ENCODE measurements around the gene ATRNL1. TPM values are rescaled to one million over a fixed set of nuclear protein-coding genes. Genes with fewer than 3 reads are reported as not detected.

The ATRNL1 gene
- total RNA-seq, 2 experiments from 2014 or later: 0.21 TPM; not detected in 1

DNA sequence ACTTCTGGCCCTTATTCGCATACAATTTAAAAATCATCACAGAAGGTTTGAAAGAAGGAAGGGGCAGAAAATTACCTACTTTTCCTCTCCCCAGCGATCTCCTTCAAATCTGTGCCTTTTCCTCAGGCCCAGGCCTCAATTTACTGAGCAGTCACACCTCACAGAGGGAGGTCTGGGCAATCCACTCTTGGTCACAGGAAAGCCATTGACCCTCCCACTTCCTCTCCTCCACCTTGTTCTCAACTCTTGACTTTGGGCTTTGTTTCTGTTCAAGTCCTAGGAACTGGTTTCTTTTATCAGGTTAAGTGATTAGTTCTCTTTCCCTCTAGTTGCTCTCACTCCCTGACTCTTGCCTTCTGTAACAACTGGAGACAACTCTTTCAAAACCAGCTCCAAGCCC lies 37.0 kb upstream of the ATRNL1 start:
- Mint-ChIP-seq H3K4me1 (no peaks in the 10 kb centered on the region), H3K36me3 (ENCODE audit: low read depth) (no peaks in the 10 kb centered on the region), H3K27me3 (peaks cover 7% of the 10 kb centered on the region), H3K9me3 (ENCODE audit: low read depth) (no peaks in the 10 kb centered on the region), H3K27ac (no peak overlapping the region), H3K4me3 (no peak overlapping the region)
- ATAC-seq: no peak
- no peak for DNase-seq
- POLR2A ChIA-PET: no interaction called here
- CTCF ChIA-PET: no interaction called here
- intact Hi-C loops (cut with DNase I, micrococcal nuclease): no loop called here

DNA sequence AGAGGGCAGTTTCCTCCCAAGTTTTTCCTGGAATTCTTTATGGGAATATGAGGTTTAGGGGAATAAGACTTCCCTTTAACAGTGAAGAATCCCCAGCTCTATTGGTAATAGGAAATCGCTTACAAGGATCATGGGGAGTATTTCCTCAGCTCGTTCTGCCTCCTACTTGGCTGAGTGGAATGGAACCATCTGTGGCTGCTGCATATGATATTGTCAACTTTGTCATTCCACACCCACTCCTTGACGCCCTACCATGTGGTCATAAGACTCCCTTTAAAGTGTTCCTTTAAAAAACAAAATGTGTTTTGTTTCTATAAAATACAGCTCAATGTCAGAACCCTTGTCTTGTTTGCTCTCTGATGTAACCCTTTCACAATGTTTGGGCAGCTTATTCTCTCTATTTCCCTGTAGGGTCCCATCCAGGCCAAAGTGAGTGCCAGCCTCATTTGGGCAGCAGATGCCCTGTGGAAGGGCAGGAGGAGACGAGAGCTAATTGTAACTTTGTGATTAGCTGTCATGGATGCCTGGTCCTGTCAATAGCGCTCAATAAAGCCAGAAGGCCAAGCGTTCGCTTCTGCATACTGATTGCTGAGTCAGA lies 33.8 kb upstream of the ATRNL1 start:
- H3K36me3 Mint-ChIP-seq (ENCODE audit: low read depth): no peaks in the 10 kb centered on the region
- ChIA-PET POLR2A (no interaction called here), CTCF (interaction anchor here (0.6 to 1.0 kb wide), 3 partner anchors 12 to 702 kb away, joined by 3 to 4 read pairs (median 3); no protein-coding TSS in a partner anchor)
- peaks cover 11% of the 10 kb centered on the region for H3K27me3 Mint-ChIP-seq
- intact Hi-C loops (cut with DNase I, micrococcal nuclease): no loop called here
- no peaks in the 10 kb centered on the region for H3K4me1 Mint-ChIP-seq
- no peak overlapping the region for H3K4me3 Mint-ChIP-seq
- no peak for ATAC-seq
- H3K27ac Mint-ChIP-seq: no peak overlapping the region
- no peaks in the 10 kb centered on the region for H3K9me3 Mint-ChIP-seq (ENCODE audit: low read depth)
- DNase-seq: no peak

DNA sequence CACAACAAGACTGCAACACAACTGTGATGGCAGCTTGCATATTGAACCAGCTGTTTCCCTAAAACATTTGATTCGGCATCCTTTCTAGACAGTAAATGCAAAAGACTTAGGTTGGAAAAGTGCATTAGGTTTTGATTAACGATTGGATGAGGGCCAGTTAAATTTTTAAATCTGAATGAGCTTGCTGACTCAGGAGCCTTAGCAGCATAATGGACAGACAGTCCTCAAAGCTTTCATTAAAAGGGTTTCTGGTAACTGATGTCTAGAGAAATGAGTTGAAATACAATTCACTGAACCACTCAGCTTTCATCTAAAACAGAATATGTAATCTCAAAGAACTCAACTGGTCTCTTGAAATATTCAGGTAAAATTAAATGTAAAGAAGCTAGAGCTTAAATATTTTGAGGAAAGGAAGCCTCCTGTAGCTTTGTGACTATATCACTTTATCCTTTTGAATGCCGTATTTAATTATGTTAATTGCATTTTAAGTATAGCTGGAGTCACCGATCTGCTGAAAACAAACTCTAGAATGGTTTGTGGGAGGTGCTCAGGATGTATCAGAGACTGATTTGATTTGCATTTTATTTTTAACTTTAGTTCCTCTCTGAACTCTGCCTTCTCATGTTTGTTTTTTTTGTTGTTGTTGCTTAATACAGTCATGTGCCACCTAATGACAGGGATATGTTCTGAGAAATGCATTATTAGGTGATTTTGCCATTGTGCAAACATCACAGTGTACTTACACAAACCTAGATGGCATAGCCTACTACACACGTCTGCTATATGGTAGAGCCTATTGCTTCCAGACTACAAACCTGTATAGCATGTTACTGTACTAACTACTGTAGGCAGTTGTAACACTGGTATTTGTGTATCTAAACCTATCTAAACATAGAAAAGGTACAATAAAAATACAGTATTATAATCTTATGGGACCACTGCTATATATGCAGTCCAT lies 29.2 kb upstream of the ATRNL1 start:
- CTCF ChIA-PET: no interaction called here
- Mint-ChIP-seq H3K4me3 (no peak overlapping the region), H3K27ac (no peak overlapping the region), H3K27me3 (peaks cover 16% of the 10 kb centered on the region), H3K4me1 (no peaks in the 10 kb centered on the region), H3K9me3 (ENCODE audit: low read depth) (no peaks in the 10 kb centered on the region), H3K36me3 (ENCODE audit: low read depth) (no peaks in the 10 kb centered on the region)
- POLR2A ChIA-PET: no interaction called here
- intact Hi-C loops (cut with DNase I, micrococcal nuclease): no loop called here
- ATAC-seq (no peak), DNase-seq (no peak)

DNA sequence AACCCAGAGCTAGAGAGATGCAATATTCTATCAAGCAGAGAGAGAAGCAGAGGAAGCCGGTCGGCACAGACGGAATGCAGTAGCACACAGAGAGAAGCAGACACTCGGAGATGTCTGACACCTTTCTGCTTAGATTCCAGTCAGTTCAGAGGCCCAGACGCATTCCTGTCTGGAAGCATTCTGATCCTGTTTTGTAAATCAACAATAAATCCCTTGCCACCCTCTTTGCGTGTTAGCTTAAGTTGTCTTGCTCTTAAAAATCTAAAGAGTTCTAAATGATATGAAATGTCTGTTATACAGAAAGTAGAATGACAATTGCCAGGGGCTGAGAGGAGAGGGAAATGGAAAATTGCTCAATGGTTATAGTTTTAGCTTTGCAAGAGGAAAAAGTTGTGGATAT lies 27.4 kb upstream of the ATRNL1 start:
- Mint-ChIP-seq H3K4me3 (no peak overlapping the region), H3K9me3 (ENCODE audit: low read depth) (no peaks in the 10 kb centered on the region), H3K27ac (no peak overlapping the region), H3K4me1 (no peaks in the 10 kb centered on the region), H3K27me3 (peaks cover 14% of the 10 kb centered on the region), H3K36me3 (ENCODE audit: low read depth) (no peaks in the 10 kb centered on the region)
- ATAC-seq (no peak), DNase-seq (no peak)
- intact Hi-C loops (cut with DNase I, micrococcal nuclease): no loop called here
- POLR2A ChIA-PET: no interaction called here
- CTCF ChIA-PET: interaction anchor here (1.1 kb wide), 1 partner anchor 18 kb away, joined by 3 read pairs; no protein-coding TSS in a partner anchor

DNA sequence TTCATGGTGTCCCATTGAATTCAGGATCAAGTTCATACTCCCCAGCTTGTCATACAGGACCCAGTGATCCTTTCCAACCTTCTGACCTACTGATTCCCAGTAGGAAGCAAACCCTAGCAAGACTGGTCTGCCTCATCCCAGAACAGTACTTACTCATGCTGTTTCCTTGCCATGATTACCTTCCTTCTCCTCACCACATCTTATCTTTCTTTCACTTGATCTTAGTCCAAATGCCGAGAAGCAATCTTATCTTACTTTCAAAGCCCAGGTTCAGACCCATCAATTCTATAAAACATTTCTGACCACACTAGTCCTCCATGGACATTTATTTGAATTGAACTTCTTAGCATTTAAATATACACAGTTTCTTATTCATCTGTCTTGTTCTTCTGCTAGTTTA lies 26.6 kb upstream of the ATRNL1 start:
- DNase-seq (no peak), ATAC-seq (no peak)
- Mint-ChIP-seq H3K27ac (no peak overlapping the region), H3K36me3 (ENCODE audit: low read depth) (no peaks in the 10 kb centered on the region), H3K9me3 (ENCODE audit: low read depth) (no peaks in the 10 kb centered on the region), H3K27me3 (peaks cover 16% of the 10 kb centered on the region), H3K4me1 (no peaks in the 10 kb centered on the region), H3K4me3 (no peak overlapping the region)
- ChIA-PET POLR2A (no interaction called here), CTCF (interaction anchor here (1.1 kb wide), 1 partner anchor 19 kb away, joined by 3 read pairs; no protein-coding TSS in a partner anchor)
- intact Hi-C loops (cut with DNase I, micrococcal nuclease): no loop called here

DNA sequence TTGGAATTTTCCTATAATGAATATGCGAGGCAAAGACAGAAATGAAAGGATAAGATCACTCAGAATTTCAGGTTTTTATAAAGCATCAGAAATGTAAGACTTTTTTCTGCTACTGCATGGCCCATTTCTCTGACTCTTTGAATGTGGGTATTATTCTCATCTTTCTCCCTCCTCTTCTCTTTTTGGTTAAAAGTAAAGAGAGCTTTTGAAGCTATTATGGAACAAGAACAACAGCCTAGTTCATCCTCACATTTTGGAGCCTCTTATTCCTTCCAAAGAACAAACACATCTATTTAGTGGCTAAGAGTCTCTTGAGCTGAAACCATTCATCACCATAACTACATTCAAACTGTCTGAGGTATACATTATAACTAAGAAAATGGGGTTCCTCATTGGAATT lies 19.4 kb upstream of the ATRNL1 start:
- Mint-ChIP-seq H3K27me3 (peaks cover 13% of the 10 kb centered on the region), H3K27ac (no peak overlapping the region), H3K4me1 (no peaks in the 10 kb centered on the region), H3K36me3 (ENCODE audit: low read depth) (no peaks in the 10 kb centered on the region), H3K4me3 (no peak overlapping the region), H3K9me3 (ENCODE audit: low read depth) (no peaks in the 10 kb centered on the region)
- ChIA-PET CTCF (no interaction called here), POLR2A (no interaction called here)
- ATAC-seq: no peak
- DNase-seq: no peak
- intact Hi-C loops (cut with DNase I, micrococcal nuclease): no loop called here

DNA sequence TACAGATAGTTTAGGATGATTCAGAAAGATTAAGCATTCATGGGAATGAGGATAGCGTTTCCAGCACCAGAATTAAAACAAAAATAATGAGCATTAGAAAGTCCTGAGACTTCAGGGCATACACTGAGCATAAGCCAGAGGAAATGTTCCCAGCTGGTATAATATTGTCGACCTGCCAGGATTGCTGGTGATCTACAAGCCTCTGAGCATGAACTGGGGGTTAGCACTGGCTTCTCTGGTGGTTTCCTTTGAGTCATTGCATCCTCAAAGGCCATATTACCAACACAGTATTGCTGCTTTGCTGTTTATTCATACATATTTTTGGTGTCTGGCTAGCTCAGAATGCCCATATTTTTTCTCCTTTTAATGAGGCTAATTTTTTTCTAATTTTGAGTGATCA lies 10.7 kb upstream of the ATRNL1 start:
- H3K27me3 Mint-ChIP-seq: peaks cover 23% of the 10 kb centered on the region

DNA sequence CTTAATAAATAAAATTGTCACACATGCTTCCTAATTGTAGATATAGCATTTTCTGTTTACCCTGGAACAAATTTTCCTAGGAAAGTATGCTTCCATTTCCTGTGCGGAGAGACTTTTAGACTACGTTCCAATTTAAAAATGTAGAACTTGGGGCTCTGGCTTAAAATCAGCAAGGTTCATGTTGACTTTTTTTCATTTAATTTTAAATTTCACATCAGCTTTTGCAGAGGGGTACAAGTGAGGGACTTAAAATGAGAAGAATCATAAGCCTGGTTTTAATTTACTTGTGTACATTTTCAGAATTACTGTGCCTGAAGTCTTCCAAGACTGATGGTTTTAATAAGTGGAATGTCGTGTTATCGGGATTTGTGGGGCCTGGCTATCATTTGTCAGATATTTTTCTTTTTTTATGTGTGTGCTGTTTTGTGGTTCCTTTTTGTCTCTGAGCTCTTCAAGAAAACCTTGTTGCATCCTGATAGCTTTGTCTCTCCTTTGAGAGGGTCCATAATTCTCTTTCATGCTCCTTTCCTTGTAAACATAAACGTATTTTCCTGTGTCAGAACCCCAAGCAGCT lies 8.8 kb upstream of the ATRNL1 start:
- Mint-ChIP-seq H3K4me3 (no peak overlapping the region), H3K9me3 (ENCODE audit: low read depth) (peaks cover 4% of the 10 kb centered on the region), H3K36me3 (ENCODE audit: low read depth) (no peaks in the 10 kb centered on the region), H3K27ac (no peak overlapping the region), H3K27me3 (peaks cover 21% of the 10 kb centered on the region), H3K4me1 (no peaks in the 10 kb centered on the region)
- intact Hi-C loops (cut with DNase I, micrococcal nuclease): no loop called here
- DNase-seq (no peak), ATAC-seq (no peak)
- ChIA-PET POLR2A (no interaction called here), CTCF (interaction anchor here (0.8 kb wide), 1 partner anchor 203 kb away, joined by 3 read pairs; no protein-coding TSS in a partner anchor)

More for the DNA sequence above, 10.7 kb upstream of the ATRNL1 start:
- CTCF ChIA-PET: no interaction called here
- intact Hi-C loops (cut with DNase I, micrococcal nuclease): no loop called here
- no peak for DNase-seq
- no peak overlapping the region for H3K4me3 Mint-ChIP-seq
- ATAC-seq: no peak
- H3K4me1 Mint-ChIP-seq: no peaks in the 10 kb centered on the region
- POLR2A ChIA-PET: no interaction called here
- H3K36me3 Mint-ChIP-seq (ENCODE audit: low read depth): no peaks in the 10 kb centered on the region
- no peak overlapping the region for H3K27ac Mint-ChIP-seq
- H3K9me3 Mint-ChIP-seq (ENCODE audit: low read depth): peaks cover 6% of the 10 kb centered on the region

DNA sequence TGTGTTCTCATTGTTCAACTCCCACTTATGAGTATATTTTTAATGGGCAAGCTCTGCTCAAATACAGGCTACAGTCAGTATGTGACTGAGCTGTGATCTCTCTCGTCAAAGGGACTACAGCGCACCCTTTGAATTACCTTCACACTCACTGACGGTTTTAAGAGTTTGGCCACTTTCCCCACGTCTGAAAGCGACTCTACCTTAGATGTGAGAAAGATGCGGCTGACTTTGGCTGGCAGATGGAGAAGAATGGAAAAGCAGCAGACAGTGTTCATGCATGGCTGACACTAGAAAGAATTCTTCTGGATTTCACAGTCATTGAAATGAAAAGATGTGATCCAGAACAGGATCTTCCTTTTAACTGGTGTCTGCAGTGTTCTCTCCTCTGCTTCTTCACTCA lies 2.0 kb upstream of the ATRNL1 start:
- ATAC-seq: no peak
- H3K4me1 Mint-ChIP-seq: peaks cover 10% of the 10 kb centered on the region

DNA sequence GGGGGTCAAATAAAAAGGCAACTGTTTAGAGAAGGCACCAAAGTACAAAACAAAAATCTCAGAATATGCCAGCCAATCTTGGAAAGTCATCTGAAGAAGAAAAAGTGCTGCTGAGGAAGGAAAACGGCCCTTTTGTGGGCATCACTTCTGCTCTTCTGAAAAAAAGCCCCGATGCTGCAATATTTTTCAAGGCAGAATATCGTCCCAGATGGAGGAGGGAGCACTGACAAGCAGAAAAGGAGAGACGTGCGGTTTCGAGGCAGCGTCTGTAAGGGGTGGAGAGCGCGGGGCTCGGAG lies 959 bp upstream of the ATRNL1 start:
- ATAC-seq (peak; percentile 15), DNase-seq (no peak)
- intact Hi-C loops (cut with DNase I, micrococcal nuclease): loop anchor here in 1 of 2 experiments (5.0 kb wide), 1 partner anchor 155 kb away; the partner anchor contains the start of gene TRUB1
- Mint-ChIP-seq H3K36me3 (ENCODE audit: low read depth) (no peaks in the 10 kb centered on the region), H3K9me3 (ENCODE audit: low read depth) (no peaks in the 10 kb centered on the region), H3K4me1 (peaks cover 10% of the 10 kb centered on the region), H3K4me3 (peak overlapping the region; percentile 61), H3K27me3 (peaks cover 39% of the 10 kb centered on the region), H3K27ac (no peak overlapping the region)
- POLR2A ChIA-PET: no interaction called here
- CTCF ChIA-PET: interaction anchor here (0.7 kb wide), 1 partner anchor 216 kb away, joined by 3 read pairs; no protein-coding TSS in a partner anchor

More for the DNA sequence above, 2.0 kb upstream of the ATRNL1 start:
- CTCF ChIA-PET: no interaction called here
- DNase-seq: no peak
- peaks cover 42% of the 10 kb centered on the region for H3K27me3 Mint-ChIP-seq
- H3K9me3 Mint-ChIP-seq (ENCODE audit: low read depth): no peaks in the 10 kb centered on the region
- intact Hi-C loops (cut with DNase I, micrococcal nuclease): loop anchor here in 1 of 2 experiments (5.0 kb wide), 1 partner anchor 154 kb away; the partner anchor contains the start of gene TRUB1
- POLR2A ChIA-PET: no interaction called here
- H3K4me3 Mint-ChIP-seq: no peak overlapping the region
- H3K36me3 Mint-ChIP-seq (ENCODE audit: low read depth): no peaks in the 10 kb centered on the region
- no peak overlapping the region for H3K27ac Mint-ChIP-seq

DNA sequence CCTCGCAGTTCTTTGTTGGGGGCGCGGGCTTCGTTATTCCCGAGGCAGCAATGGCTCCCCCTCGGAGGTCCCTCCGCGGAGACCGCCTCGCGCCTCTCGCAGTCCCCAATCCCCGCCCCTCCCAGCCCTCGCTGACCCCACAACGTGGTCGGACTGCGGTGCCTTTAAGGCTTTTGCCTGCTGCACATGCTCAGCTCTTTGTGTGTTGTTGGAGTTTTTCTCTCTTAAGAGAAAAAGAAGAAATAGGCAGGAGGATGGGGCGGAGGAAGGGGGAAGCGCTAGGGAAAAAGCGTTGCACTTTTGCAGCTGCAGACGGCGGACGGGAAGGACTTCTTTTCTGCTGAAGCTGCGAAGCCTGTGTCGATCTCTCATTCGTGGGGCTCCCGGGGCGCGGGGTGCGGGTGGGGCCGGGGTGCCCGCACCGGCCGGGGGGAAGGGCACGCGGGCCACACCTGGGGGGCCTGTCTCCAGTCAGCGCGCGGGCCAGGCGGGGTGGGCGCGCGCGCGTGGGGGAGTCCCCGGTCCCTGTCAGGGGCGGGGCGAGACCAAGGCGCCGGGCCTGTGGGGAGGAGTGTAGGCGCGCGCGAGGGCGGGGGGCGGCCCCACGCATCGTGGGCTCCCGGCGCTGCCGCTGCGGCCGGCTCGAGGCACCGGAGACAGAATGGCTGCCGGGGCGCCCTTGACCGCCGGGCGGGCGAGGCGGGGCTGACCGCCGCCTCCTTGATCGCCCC lies 445 bp upstream of the ATRNL1 start:
- POLR2A ChIA-PET: no interaction called here
- intact Hi-C loops (cut with DNase I, micrococcal nuclease): loop anchor here in 1 of 2 experiments (1.0 to 5.0 kb wide), 2 partner anchors 155 to 215 kb away; partner anchors contain the start of gene TRUB1
- CTCF ChIA-PET: interaction anchor here (0.7 kb wide), 1 partner anchor 216 kb away, joined by 3 read pairs; no protein-coding TSS in a partner anchor
- Mint-ChIP-seq H3K9me3 (ENCODE audit: low read depth) (no peaks in the 10 kb centered on the region), H3K4me1 (peaks cover 10% of the 10 kb centered on the region), H3K4me3 (peak overlapping the region; percentile 61), H3K27ac (peak overlapping the region; percentile 19), H3K36me3 (ENCODE audit: low read depth) (no peaks in the 10 kb centered on the region), H3K27me3 (peaks cover 37% of the 10 kb centered on the region)
- peak; percentile 43 for DNase-seq
- peak; percentile 70 for ATAC-seq

Measured in activated CD4-positive, alpha-beta T cell treated with anti-CD3 and anti-CD28 coated beads for 36 hours (primary cell).